Measurements from ENCODE around the gene NIPBL. TPM values are rescaled to one million over a fixed set of nuclear protein-coding genes. Genes with fewer than 3 reads are reported as not detected.

Gene NIPBL
- polyA plus RNA-seq, 2 donors = 10.9 to 16.1 TPM

GRCh38 chr5:36938129-36938528, 61.6 kb downstream of the NIPBL start:
- H3K4me1 ChIP-seq (ENCODE audit: control insufficient read depth in 2 of 2, insufficient read depth in 2 of 2, low read length in 1 of 2) = peaks cover 0 to 2% of the 10 kb centered on the region in 2 donors
- WGBS, 2 donors = 87 to 90% methylated on average over 5 of the region's 5 CpGs
- no peak overlapping the region for H3K4me3 ChIP-seq (ENCODE audit: low read depth in 1 of 2, low read length in 2 of 2)
- H3K27ac ChIP-seq (ENCODE audit: low read depth in 2 of 2, low read length in 1 of 2) = no peak overlapping the region
- no peaks in the 10 kb centered on the region for H3K9me3 ChIP-seq (ENCODE audit: control insufficient read depth in 2 of 2, insufficient read depth in 1 of 2, low read depth in 1 of 2, low read length in 1 of 2)
- no peaks in the 10 kb centered on the region for H3K36me3 ChIP-seq (ENCODE audit: control insufficient read depth in 2 of 2, insufficient read depth in 2 of 2, low read length in 1 of 2)
- H3K27me3 ChIP-seq (ENCODE audit: control insufficient read depth in 1 of 2, insufficient read depth in 2 of 2, low read length in 2 of 2) = no peaks in the 10 kb centered on the region

GRCh38 chr5:36939969-36940858, 63.6 kb downstream of the NIPBL start:
- Histone ChIP-seq H3K4me3 (ENCODE audit: low read depth in 1 of 2, low read length in 2 of 2) (no peak overlapping the region), H3K9me3 (ENCODE audit: control insufficient read depth in 2 of 2, insufficient read depth in 1 of 2, low read depth in 1 of 2, low read length in 1 of 2) (no peaks in the 10 kb centered on the region), H3K4me1 (ENCODE audit: control insufficient read depth in 2 of 2, insufficient read depth in 2 of 2, low read length in 1 of 2) (peaks cover 0 to 2% of the 10 kb centered on the region in 2 donors), H3K27ac (ENCODE audit: low read depth in 2 of 2, low read length in 1 of 2) (no peak overlapping the region), H3K27me3 (ENCODE audit: control insufficient read depth in 1 of 2, insufficient read depth in 2 of 2, low read length in 2 of 2) (no peaks in the 10 kb centered on the region), H3K36me3 (ENCODE audit: control insufficient read depth in 2 of 2, insufficient read depth in 2 of 2, low read length in 1 of 2) (no peaks in the 10 kb centered on the region)
- 60 to 72% methylated on average over 3 of the region's 3 CpGs for WGBS, 2 donors

GRCh38 chr5:36943584-36943983, 67.0 kb downstream of the NIPBL start:
- no peak overlapping the region for H3K27ac ChIP-seq (ENCODE audit: low read depth in 2 of 2, low read length in 1 of 2)
- H3K27me3 ChIP-seq (ENCODE audit: control insufficient read depth in 1 of 2, insufficient read depth in 2 of 2, low read length in 2 of 2) = no peaks in the 10 kb centered on the region
- no peak overlapping the region for H3K4me3 ChIP-seq (ENCODE audit: low read depth in 1 of 2, low read length in 2 of 2)
- H3K4me1 ChIP-seq (ENCODE audit: control insufficient read depth in 2 of 2, insufficient read depth in 2 of 2, low read length in 1 of 2) = no peaks in the 10 kb centered on the region
- 87 to 97% methylated on average over 1 of the region's 1 CpG for WGBS, 2 donors
- H3K36me3 ChIP-seq (ENCODE audit: control insufficient read depth in 2 of 2, insufficient read depth in 2 of 2, low read length in 1 of 2) = no peaks in the 10 kb centered on the region
- H3K9me3 ChIP-seq (ENCODE audit: control insufficient read depth in 2 of 2, insufficient read depth in 1 of 2, low read depth in 1 of 2, low read length in 1 of 2) = no peaks in the 10 kb centered on the region

GRCh38 chr5:36944024-36944423, 67.5 kb downstream of the NIPBL start:
- WGBS, 2 donors = 69 to 70% methylated on average over 2 of the region's 2 CpGs
- H3K27ac ChIP-seq (ENCODE audit: low read depth in 2 of 2, low read length in 1 of 2) = no peak overlapping the region
- H3K4me1 ChIP-seq (ENCODE audit: control insufficient read depth in 2 of 2, insufficient read depth in 2 of 2, low read length in 1 of 2) = no peaks in the 10 kb centered on the region
- no peaks in the 10 kb centered on the region for H3K36me3 ChIP-seq (ENCODE audit: control insufficient read depth in 2 of 2, insufficient read depth in 2 of 2, low read length in 1 of 2)
- no peaks in the 10 kb centered on the region for H3K27me3 ChIP-seq (ENCODE audit: control insufficient read depth in 1 of 2, insufficient read depth in 2 of 2, low read length in 2 of 2)
- no peaks in the 10 kb centered on the region for H3K9me3 ChIP-seq (ENCODE audit: control insufficient read depth in 2 of 2, insufficient read depth in 1 of 2, low read depth in 1 of 2, low read length in 1 of 2)
- H3K4me3 ChIP-seq (ENCODE audit: low read depth in 1 of 2, low read length in 2 of 2) = no peak overlapping the region

- no peak overlapping the region for H3K27ac ChIP-seq (ENCODE audit: low read depth in 2 of 2, low read length in 1 of 2)
- no peaks in the 10 kb centered on the region for H3K36me3 ChIP-seq (ENCODE audit: control insufficient read depth in 2 of 2, insufficient read depth in 2 of 2, low read length in 1 of 2)
- H3K9me3 ChIP-seq (ENCODE audit: control insufficient read depth in 2 of 2, insufficient read depth in 1 of 2, low read depth in 1 of 2, low read length in 1 of 2) = no peaks in the 10 kb centered on the region
- WGBS, 2 donors = 68 to 71% methylated on average over 4 of the region's 4 CpGs
- no peak overlapping the region for H3K4me3 ChIP-seq (ENCODE audit: low read depth in 1 of 2, low read length in 2 of 2)
- no peaks in the 10 kb centered on the region for H3K4me1 ChIP-seq (ENCODE audit: control insufficient read depth in 2 of 2, insufficient read depth in 2 of 2, low read length in 1 of 2)
- H3K27me3 ChIP-seq (ENCODE audit: control insufficient read depth in 1 of 2, insufficient read depth in 2 of 2, low read length in 2 of 2) = no peaks in the 10 kb centered on the region
Observed at GRCh38 chr5:36944607-36945225, 68.1 kb downstream of the NIPBL start.

- no peaks in the 10 kb centered on the region for H3K36me3 ChIP-seq (ENCODE audit: control insufficient read depth in 2 of 2, insufficient read depth in 2 of 2, low read length in 1 of 2)
- no peaks in the 10 kb centered on the region for H3K27me3 ChIP-seq (ENCODE audit: control insufficient read depth in 1 of 2, insufficient read depth in 2 of 2, low read length in 2 of 2)
- no peaks in the 10 kb centered on the region for H3K4me1 ChIP-seq (ENCODE audit: control insufficient read depth in 2 of 2, insufficient read depth in 2 of 2, low read length in 1 of 2)
- no peak overlapping the region for H3K27ac ChIP-seq (ENCODE audit: low read depth in 2 of 2, low read length in 1 of 2)
- no peaks in the 10 kb centered on the region for H3K9me3 ChIP-seq (ENCODE audit: control insufficient read depth in 2 of 2, insufficient read depth in 1 of 2, low read depth in 1 of 2, low read length in 1 of 2)
- no peak overlapping the region for H3K4me3 ChIP-seq (ENCODE audit: low read depth in 1 of 2, low read length in 2 of 2)
Observed at GRCh38 chr5:36945687-36946086, 69.1 kb downstream of the NIPBL start.

- Histone ChIP-seq H3K36me3 (ENCODE audit: control insufficient read depth in 2 of 2, insufficient read depth in 2 of 2, low read length in 1 of 2) (no peaks in the 10 kb centered on the region), H3K9me3 (ENCODE audit: control insufficient read depth in 2 of 2, insufficient read depth in 1 of 2, low read depth in 1 of 2, low read length in 1 of 2) (no peaks in the 10 kb centered on the region), H3K27me3 (ENCODE audit: control insufficient read depth in 1 of 2, insufficient read depth in 2 of 2, low read length in 2 of 2) (no peaks in the 10 kb centered on the region), H3K27ac (ENCODE audit: low read depth in 2 of 2, low read length in 1 of 2) (no peak overlapping the region), H3K4me1 (ENCODE audit: control insufficient read depth in 2 of 2, insufficient read depth in 2 of 2, low read length in 1 of 2) (no peaks in the 10 kb centered on the region), H3K4me3 (ENCODE audit: low read depth in 1 of 2, low read length in 2 of 2) (no peak overlapping the region)
Observed at GRCh38 chr5:36946101-36946500, 69.5 kb downstream of the NIPBL start.

- H3K36me3 ChIP-seq (ENCODE audit: control insufficient read depth in 2 of 2, insufficient read depth in 2 of 2, low read length in 1 of 2) = no peaks in the 10 kb centered on the region
- no peaks in the 10 kb centered on the region for H3K27me3 ChIP-seq (ENCODE audit: control insufficient read depth in 1 of 2, insufficient read depth in 2 of 2, low read length in 2 of 2)
- no peaks in the 10 kb centered on the region for H3K9me3 ChIP-seq (ENCODE audit: control insufficient read depth in 2 of 2, insufficient read depth in 1 of 2, low read depth in 1 of 2, low read length in 1 of 2)
- no peak overlapping the region for H3K27ac ChIP-seq (ENCODE audit: low read depth in 2 of 2, low read length in 1 of 2)
- no peaks in the 10 kb centered on the region for H3K4me1 ChIP-seq (ENCODE audit: control insufficient read depth in 2 of 2, insufficient read depth in 2 of 2, low read length in 1 of 2)
- no peak overlapping the region for H3K4me3 ChIP-seq (ENCODE audit: low read depth in 1 of 2, low read length in 2 of 2)
Observed at GRCh38 chr5:36948041-36948440, 71.5 kb downstream of the NIPBL start.

- Histone ChIP-seq H3K4me1 (ENCODE audit: control insufficient read depth in 2 of 2, insufficient read depth in 2 of 2, low read length in 1 of 2) (no peaks in the 10 kb centered on the region), H3K27me3 (ENCODE audit: control insufficient read depth in 1 of 2, insufficient read depth in 2 of 2, low read length in 2 of 2) (no peaks in the 10 kb centered on the region), H3K27ac (ENCODE audit: low read depth in 2 of 2, low read length in 1 of 2) (no peak overlapping the region), H3K4me3 (ENCODE audit: low read depth in 1 of 2, low read length in 2 of 2) (no peak overlapping the region), H3K9me3 (ENCODE audit: control insufficient read depth in 2 of 2, insufficient read depth in 1 of 2, low read depth in 1 of 2, low read length in 1 of 2) (no peaks in the 10 kb centered on the region), H3K36me3 (ENCODE audit: control insufficient read depth in 2 of 2, insufficient read depth in 2 of 2, low read length in 1 of 2) (no peaks in the 10 kb centered on the region)
- 85 to 87% methylated on average over 1 of the region's 1 CpG for WGBS, 2 donors
Observed at GRCh38 chr5:36948650-36949049, 72.1 kb downstream of the NIPBL start.

- Histone ChIP-seq H3K4me3 (ENCODE audit: low read depth in 1 of 2, low read length in 2 of 2) (no peak overlapping the region), H3K36me3 (ENCODE audit: control insufficient read depth in 2 of 2, insufficient read depth in 2 of 2, low read length in 1 of 2) (no peaks in the 10 kb centered on the region), H3K27ac (ENCODE audit: low read depth in 2 of 2, low read length in 1 of 2) (no peak overlapping the region), H3K4me1 (ENCODE audit: control insufficient read depth in 2 of 2, insufficient read depth in 2 of 2, low read length in 1 of 2) (no peaks in the 10 kb centered on the region), H3K9me3 (ENCODE audit: control insufficient read depth in 2 of 2, insufficient read depth in 1 of 2, low read depth in 1 of 2, low read length in 1 of 2) (no peaks in the 10 kb centered on the region), H3K27me3 (ENCODE audit: control insufficient read depth in 1 of 2, insufficient read depth in 2 of 2, low read length in 2 of 2) (no peaks in the 10 kb centered on the region)
- WGBS, 2 donors = 76 to 95% methylated on average over 1 of the region's 1 CpG
Observed at GRCh38 chr5:36949593-36949992, 73.0 kb downstream of the NIPBL start.

Data from esophagus (tissue), 2 donors.